ENCODE results near the gene LRP1B.

LRP1B gene

DNA sequence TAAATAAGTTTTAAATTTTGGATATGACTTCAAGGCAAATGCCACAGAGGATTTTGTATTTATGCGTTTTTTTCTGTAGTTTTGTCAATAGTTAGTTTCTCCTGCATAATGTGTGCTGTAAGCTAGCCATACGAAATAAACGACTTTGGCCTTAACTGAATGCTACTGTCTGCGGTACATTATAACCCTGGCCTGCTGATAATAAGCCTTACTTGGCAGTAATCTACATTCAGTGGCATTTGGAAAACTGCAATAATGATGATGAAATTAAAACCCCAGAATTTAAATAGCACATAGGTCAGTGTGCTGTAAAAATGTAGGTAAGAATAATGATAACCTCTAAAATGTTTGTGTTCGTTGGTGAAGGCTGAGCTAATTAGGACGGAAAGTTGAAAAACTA, 88.8 kb downstream of the LRP1B start:
- no peak for DNase-seq (ENCODE audit: low read depth, low spot score)

DNA sequence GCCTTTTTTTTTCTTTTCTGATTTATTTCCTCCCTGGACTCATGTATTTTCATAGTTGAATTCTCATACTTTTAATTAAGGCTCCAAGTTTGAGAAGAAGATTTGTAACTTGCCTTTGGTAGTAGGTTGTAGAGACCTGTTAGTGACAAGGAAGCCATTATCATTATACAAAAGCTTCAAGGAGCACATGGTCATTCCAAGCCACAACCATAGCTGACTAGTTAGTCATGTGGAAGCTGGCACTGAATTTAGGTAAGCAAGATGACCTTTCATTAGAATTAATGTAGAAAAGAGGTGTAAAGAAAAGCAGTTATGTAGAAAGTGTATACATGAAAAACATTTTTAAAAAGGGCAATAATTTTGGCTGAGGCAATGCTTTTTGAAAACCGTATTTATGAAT, 89.7 kb downstream of the LRP1B start:
- DNase-seq (ENCODE audit: low read depth, low spot score), result no peak

DNA sequence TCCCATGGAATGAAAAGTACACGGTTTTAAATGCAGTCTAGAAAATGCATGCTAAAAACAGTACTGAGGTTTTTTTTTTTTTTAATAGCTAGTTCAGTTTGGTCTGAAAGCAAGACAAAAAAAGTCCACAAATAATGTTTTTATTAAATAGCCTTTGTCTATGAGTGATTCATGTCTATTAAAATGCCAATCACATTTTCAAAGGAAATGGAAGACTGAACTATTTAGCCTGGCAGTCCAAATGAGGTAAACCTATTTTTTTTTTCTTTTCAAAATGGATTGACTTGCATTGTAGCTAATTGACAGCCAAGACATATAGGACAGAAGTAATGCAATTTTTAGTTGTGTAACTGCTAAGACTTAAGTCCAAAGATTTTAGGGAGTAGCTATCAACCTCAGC, 90.3 kb downstream of the LRP1B start:
- no peak for DNase-seq (ENCODE audit: low read depth, low spot score)

DNA sequence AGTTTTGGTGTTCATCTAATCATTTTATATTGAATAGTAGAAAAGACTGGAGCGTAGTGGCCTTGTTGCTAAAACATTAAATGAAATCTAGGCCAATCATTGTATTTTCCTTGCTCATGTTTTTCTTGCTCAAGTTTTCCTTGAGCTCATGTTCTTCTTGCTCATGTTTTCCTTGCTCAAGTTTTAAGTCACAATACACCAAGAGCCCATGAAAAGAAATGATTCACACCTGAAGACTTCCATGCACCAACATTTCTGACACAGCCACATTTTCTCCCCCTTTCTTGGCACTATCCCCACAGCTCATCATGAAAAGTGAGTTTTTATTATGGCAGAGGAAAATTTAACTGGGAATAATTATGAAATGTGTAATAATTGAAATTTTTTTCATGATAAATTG, 92.0 kb downstream of the LRP1B start:
- no peak for DNase-seq (ENCODE audit: low read depth, low spot score)

DNA sequence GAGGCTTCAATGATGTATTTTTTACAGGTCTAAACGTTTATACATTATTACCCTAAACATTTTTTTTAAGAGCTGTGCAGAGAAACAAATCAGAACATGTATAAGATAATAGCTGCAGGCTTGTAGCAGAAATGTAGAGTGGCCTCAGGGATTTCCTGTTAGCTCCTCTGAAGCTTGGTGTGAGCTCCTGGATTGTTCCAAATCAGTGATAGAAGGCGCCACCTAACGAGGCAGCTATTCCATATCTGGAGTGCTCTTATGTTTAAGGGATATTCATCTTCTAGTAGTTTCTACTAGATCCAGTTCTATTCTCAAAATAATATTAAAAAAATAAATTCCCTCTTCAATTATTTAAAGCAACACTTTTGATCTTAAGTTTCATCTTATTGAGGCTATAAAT, 93.1 kb downstream of the LRP1B start:
- no peak for DNase-seq (ENCODE audit: low read depth, low spot score)

- no peak for DNase-seq (ENCODE audit: low read depth, low spot score)
These were observed 93.8 kb downstream of the LRP1B start for GRCh38 chr2:142037066-142037465.

DNA sequence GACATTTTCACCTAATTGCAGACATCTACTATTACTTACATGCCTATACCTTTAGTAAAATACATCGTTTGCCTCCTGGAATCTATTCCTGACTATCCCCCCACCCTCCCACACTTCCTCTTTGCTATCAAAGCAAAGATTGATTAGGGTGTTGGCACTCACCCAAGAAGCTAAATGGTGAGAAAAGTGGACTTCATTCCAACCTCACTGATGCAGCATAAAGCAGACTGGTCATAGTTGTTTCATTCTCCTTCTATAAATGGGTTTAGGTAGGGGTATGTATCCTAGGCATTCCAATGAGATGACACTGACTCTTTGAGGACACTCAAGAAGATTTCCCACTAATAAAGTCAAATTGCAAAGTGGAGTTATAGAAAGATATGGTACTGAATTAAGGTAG, 97.4 kb downstream of the LRP1B start:
- no peak for DNase-seq (ENCODE audit: low read depth, low spot score)

DNA sequence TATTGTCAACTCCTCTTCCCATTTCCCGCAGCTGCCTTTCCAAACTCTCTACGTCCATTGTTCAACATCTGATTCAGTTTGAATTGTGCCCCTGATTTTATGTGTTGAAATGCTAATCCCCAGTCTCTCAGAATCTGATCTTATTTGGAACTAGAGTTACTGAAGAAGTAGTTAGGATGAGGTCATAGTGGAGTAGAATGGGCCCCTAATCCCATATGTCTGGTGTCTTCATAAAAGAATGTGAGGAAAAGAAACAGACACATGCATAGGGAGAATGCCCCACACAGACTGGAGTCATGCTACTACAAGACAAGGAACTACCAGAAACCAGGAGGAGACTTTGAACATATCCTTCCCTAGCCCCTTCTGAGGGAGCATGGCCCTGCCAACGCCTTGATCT, 99.2 kb downstream of the LRP1B start:
- DNase-seq (ENCODE audit: low read depth, low spot score), result no peak

GRCh38 chr2:142030735-142031134, 100.1 kb downstream of the LRP1B start:
- no peak for DNase-seq (ENCODE audit: low read depth, low spot score)

GRCh38 chr2:142029974-142030373, 100.8 kb downstream of the LRP1B start:
- DNase-seq (ENCODE audit: low read depth, low spot score), result no peak

- DNase-seq (ENCODE audit: low read depth, low spot score), result no peak
These were observed 105.4 kb downstream of the LRP1B start for GRCh38 chr2:142025394-142025793.

GRCh38 chr2:142020368-142020767, 110.4 kb downstream of the LRP1B start:
- DNase-seq (ENCODE audit: low read depth, low spot score), result no peak

DNA sequence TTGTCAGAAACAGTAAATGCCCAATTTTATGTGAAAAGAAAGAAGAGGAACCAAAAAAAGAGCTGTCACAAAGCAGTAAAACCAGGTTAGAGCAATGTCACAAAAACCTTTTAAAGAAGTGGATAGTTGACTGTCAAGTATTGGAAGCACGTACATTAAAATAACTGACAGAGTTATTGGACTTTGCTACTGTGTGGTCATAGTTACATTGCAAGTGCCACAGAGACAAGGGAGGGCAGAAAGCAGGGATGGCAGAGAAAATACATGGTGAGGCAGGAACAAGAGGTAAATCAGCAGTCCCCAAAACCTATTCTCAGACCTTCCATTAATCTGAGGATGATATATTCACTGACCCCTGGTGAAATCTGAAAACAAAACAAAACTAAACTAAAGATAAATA, 116.3 kb downstream of the LRP1B start:
- no peak for DNase-seq (ENCODE audit: low read depth, low spot score)

GRCh38 chr2:142012797-142013196, 118.0 kb downstream of the LRP1B start:
- DNase-seq (ENCODE audit: low read depth, low spot score), result no peak

GRCh38 chr2:142010477-142011270, 120.1 kb downstream of the LRP1B start:
- no peak for DNase-seq (ENCODE audit: low read depth, low spot score)

DNA sequence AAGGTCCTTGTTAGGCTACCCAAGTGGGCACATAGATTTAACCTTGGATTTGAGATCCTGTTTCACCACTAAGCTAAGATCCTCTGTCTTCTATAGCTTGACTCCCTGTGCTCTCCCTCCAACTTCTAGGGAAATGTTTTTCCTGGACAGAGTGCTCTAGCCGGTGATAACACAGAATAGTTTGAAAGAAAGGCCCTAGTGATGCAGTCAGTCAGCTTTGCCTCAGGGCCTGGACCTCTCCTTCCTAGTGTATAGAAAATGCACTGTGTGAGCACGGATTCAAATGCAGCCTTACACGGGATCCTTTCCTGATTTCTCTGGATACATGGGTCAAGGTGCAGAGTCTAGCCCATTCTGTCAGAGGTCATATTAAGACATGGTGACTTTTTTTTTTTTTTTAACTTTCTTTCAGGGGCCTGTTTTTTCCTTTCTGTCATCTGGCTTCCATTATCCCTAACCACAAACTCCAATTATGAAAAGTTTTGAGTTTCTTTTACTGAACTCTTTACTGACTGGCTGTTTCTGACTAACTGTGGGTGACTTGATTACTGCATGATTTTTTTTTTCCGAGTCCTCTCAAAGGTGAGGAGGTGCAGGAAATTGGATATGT, 122.6 kb downstream of the LRP1B start:
- no peak for DNase-seq (ENCODE audit: low read depth, low spot score)

- no peak for DNase-seq (ENCODE audit: low read depth, low spot score)
These were observed 136.8 kb downstream of the LRP1B start for GRCh38 chr2:141994066-141994465.

DNA sequence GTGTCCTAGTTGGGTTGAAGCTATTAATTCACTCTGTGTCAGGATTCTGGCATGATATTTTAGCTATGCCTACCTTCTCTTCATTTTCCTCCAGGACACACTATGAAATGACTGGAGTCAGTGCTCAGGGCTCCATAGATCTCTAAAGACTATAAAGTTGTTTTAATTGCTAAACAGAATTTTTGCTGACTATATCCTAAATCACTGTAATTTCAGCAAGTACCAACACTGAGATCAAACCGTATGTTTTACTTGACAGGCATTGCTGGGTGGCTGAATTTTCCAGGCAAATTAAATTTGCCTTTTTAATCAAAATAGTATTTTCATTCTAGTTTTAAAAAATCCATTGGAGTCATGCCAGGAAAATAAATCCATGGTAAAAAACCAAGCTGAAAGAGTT, 138.1 kb downstream of the LRP1B start:
- no peak for DNase-seq (ENCODE audit: low read depth, low spot score)

DNA sequence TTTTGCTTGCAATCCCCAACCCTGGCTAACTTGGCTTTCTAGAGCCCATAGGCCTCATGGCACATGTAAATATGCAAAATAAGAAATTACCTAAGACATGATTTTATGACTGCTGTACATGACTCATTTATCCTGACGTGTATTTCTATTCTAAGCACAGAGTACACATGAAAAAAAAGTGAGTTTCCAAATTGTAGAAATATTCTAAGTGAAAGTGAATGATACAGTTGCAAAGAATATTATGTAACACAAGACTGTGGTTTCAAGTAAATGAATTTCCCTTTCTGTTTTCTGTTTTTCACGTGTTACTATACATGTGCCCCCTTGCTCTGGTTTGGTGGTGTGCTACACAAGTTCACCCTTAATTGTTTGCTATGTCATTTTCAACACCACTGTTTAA, 162.4 kb downstream of the LRP1B start:
- DNase-seq (ENCODE audit: low read depth, low spot score), result no peak

DNA sequence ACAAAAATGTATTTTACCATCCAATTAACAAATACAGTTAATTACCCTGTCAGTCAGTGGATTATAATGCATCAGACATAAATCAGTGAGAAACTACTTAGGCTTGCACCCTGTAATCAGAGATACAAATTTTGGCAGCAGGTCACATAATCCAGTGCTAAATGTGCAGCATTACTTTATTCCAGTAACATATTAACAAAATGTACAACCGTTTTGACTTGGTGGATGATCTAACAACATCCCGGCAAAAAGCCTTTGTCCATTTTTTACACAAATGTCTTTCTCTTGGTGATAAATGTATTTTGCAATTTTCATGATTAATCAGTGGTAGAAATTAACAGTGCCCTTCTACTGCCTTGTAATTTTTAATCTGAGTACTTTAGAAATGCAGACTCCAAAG, 162.8 kb downstream of the LRP1B start:
- no peak for DNase-seq (ENCODE audit: low read depth, low spot score)

DNA sequence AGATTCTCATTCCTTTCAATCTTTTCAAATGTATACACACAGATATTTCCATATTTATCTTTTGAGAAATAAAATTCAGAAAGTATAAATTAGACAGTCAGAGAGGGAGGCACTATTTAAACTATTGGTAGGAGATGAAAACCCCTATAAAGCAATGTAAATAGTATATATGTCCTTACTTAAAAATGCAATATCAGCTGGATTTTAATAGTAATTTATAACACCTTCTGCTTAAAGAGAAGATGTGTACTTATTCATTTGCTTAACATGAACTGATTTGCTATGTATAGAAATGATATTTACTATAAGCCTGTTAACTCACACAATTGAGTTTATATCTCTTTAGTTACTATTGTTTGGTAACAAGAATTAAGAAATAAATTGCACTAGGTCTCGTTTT, 163.3 kb downstream of the LRP1B start:
- DNase-seq (ENCODE audit: low read depth, low spot score), result no peak

DNA sequence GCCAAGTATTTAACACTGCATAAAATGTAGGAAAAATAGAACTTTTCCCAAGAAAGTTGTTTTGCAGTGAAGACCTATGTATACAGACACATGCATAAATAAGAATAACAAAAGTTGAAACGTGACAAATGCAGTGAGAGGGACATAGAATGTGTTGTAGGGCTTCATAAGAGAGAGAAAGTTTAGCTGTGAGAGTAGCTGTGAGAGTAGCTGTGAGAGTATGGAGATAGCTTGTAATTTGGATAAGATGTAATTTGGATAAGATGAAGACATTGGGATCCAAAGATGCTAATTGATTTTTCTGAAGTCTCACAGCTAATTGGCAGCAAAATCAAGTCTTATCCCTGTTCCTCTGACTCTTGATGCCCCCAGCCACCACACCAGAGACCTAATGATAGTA, 170.9 kb downstream of the LRP1B start:
- no peak for DNase-seq (ENCODE audit: low read depth, low spot score)

DNA sequence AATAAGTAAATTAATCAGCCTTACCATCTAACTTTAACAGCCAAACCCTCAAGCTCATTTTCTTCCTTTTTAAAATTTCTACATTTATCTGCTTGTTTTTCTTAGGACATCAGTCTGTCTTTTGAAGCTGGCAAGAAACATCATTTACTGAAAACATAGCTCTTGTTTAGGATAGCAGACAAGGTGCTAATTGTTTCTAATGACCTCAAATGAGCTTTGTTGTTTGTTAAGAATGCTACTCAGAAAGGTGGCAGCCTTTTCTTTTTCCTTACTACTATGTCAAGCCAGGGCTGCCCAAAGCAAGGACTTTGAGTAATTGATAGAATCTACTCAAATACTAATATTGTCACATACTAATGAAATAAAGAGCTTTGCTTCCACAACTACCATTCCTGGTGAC, 171.8 kb downstream of the LRP1B start:
- DNase-seq (ENCODE audit: low read depth, low spot score), result no peak
